HepG2 (cell line): ENCODE measurements around the gene PREX1. TPM values are rescaled to one million over a fixed set of nuclear protein-coding genes. Genes with fewer than 3 reads are reported as not detected.

Source experiments
- ATAC-seq: fragments of 200-7000 bp; cut with Tn5 transposase; 3 replicates; pipeline ENCODE4 v1.9.1; 2020; ENCODE audit warnings: mild to moderate bottlenecking, moderate library complexity
- BruUV-seq: library from RNA; stranded (reverse); fragments of 400-500 nt; replicated peaks from 2 replicates; lab custom pipeline; 2021; lab: Mats Ljungman, UMichigan
- CTCF ChIA-PET: fragments of 300-600 bp; formaldehyde crosslinking; extraction: SDS; loops from one replicate; lab custom pipeline; 2021; ENCODE audit warnings: low total read pairs, inconsistent platforms, low intra/inter-chr PET ratio; lab: Yijun Ruan, JAX
- POLR2A ChIA-PET: fragments of 350-600 bp; sonication (Branson Sonifier 250); formaldehyde crosslinking; loops from one replicate; lab custom pipeline; 2020; ENCODE audit warnings: antibody characterized with exemption, inconsistent platforms; lab: Yijun Ruan, JAX
- DNase-seq: peaks from one replicate; pipeline ENCODE4 v3.0.0-alpha.2; 2015; ENCODE audit warnings: low spot score
- FAIRE-seq: peaks from 3 replicates; lab custom pipeline; 2011; peaks lifted over from hg19 to GRCh38; lab: Jason Lieb, UNC
- H2AFZ ChIP-seq: one replicate; pipeline ENCODE4 v1.6.1; 2011; ENCODE audit warnings: low read length, inconsistent platforms
- H3K27ac ChIP-seq: fragments of 300-600 bp; 3 replicates; pipeline ENCODE4 v1.8.0; 2011; ENCODE audit warnings: mixed run types, mild to moderate bottlenecking, mixed read lengths, low read length, inconsistent platforms; ENCODE audit not compliant: insufficient read depth; ENCODE audit errors: extremely low read length
- H3K27me3 ChIP-seq, 2 experiments: fragments of 200-600 bp in 1 of 2; 2 replicates in 1 of 2; 3 replicates in 1 of 2; pipeline versions ENCODE4 v1.6.0 to v1.8.0; 2011; ENCODE audit warnings: low read length in 2 of 2, mild to moderate bottlenecking in 2 of 2, moderate library complexity in 2 of 2, inconsistent platforms in 1 of 2; ENCODE audit not compliant: insufficient read depth in 2 of 2, control insufficient read depth in 1 of 2
- H3K36me3 ChIP-seq, 2 experiments: fragments of 200-600 bp in 1 of 2; replicated peaks in 1 of 2; 2 replicates in 1 of 2; 3 replicates in 1 of 2; pipeline versions ENCODE4 v1.5.1 to v1.8.0; 2011; ENCODE audit warnings: low read length in 2 of 2, inconsistent platforms in 1 of 2; ENCODE audit not compliant: insufficient read depth in 2 of 2, control insufficient read depth in 1 of 2
- H3K4me1 ChIP-seq: 2 replicates; pipeline ENCODE4 v1.5.1; 2012; ENCODE audit warnings: low read length, inconsistent platforms; ENCODE audit not compliant: insufficient read depth
- H3K4me2 ChIP-seq: 2 replicates; pipeline ENCODE4 v1.6.0; 2011; ENCODE audit warnings: low read depth, low read length, inconsistent platforms
- H3K4me3 ChIP-seq, 3 experiments: fragments of 200-600 bp in 1 of 3; sonication (generic), shearing (Covaris generic) in 1 of 3; replicated peaks in 1 of 3; 2 replicates each; pipeline ENCODE4 v1.5.1; 2011 to 2016; ENCODE audit warnings: low read length in 3 of 3, inconsistent platforms in 2 of 3, low read depth in 2 of 3, mild to moderate bottlenecking in 2 of 3, control low read depth in 1 of 3, mixed read lengths in 1 of 3; ENCODE audit not compliant: insufficient read depth in 1 of 3
- H3K79me2 ChIP-seq: one replicate; pipeline ENCODE4 v1.6.1; 2011; ENCODE audit warnings: low read length, inconsistent platforms; ENCODE audit not compliant: insufficient read depth
- H3K9ac ChIP-seq: 2 replicates; pipeline ENCODE4 v1.6.0; 2011; ENCODE audit warnings: mild to moderate bottlenecking, low read depth, low read length, inconsistent platforms; ENCODE audit not compliant: insufficient read depth
- H3K9me3 ChIP-seq: 2 replicates; pipeline ENCODE4 v1.5.1; 2012; ENCODE audit warnings: mild to moderate bottlenecking, low read length
- H4K20me1 ChIP-seq: 2 replicates; pipeline ENCODE4 v1.6.0; 2011; ENCODE audit warnings: inconsistent platforms, mild to moderate bottlenecking, low read length, moderate library complexity; ENCODE audit not compliant: insufficient read depth
- CERS6 ChIP-seq: sonication (generic); formaldehyde crosslinking; IDR thresholded peaks from 2 replicates; pipeline ENCODE4 v1.5.0; 2020; ENCODE audit warnings: missing genetic modification reagents
- DRAP1 ChIP-seq: IDR thresholded peaks from 2 replicates; pipeline ENCODE4 v1.6.1; 2016; ENCODE audit warnings: missing genetic modification reagents, missing compliant biosample characterization
- HDAC2 ChIP-seq: sonication (generic); formaldehyde crosslinking; IDR thresholded peaks from 2 replicates; pipeline ENCODE4 v1.4.0; 2020; ENCODE audit warnings: missing genetic modification reagents
- HNRNPLL ChIP-seq: fragments of 200-400 bp; formaldehyde crosslinking; IDR thresholded peaks from 2 replicates; pipeline ENCODE4 v1.6.1; 2017; ENCODE audit warnings: mild to moderate bottlenecking, low read depth, low read length; ENCODE audit not compliant: poor library complexity, severe bottlenecking
- PHF5A ChIP-seq: IDR thresholded peaks from one replicate; pipeline ENCODE4 v1.6.1; 2018; ENCODE audit warnings: low read depth, missing genetic modification reagents; ENCODE audit not compliant: unreplicated experiment
- POGZ ChIP-seq: sonication (generic); formaldehyde crosslinking; IDR thresholded peaks from 2 replicates; pipeline ENCODE4 v1.4.0; 2020; ENCODE audit warnings: mild to moderate bottlenecking, missing genetic modification reagents
- RXRA ChIP-seq: sonication (generic); formaldehyde crosslinking; IDR thresholded peaks from 2 replicates; pipeline ENCODE4 v1.5.1; 2020; ENCODE audit warnings: missing genetic modification reagents
- RXRB ChIP-seq: IDR thresholded peaks from 2 replicates; pipeline ENCODE4 v1.6.1; 2016; ENCODE audit warnings: borderline replicate concordance, missing genetic modification reagents, missing compliant biosample characterization
- SRY ChIP-seq: sonication (generic); formaldehyde crosslinking; IDR thresholded peaks from 2 replicates; pipeline ENCODE4 v1.8.0; 2022; ENCODE audit warnings: mild to moderate bottlenecking, missing genetic modification reagents
- ZFP36 ChIP-seq: fragments of 150-350 bp; IDR thresholded peaks from 2 replicates; pipeline ENCODE4 v1.6.1; 2018; ENCODE audit warnings: borderline replicate concordance, low read length, low read depth; ENCODE audit not compliant: partially characterized antibody
- ZKSCAN1 ChIP-seq: fragments of 150-350 bp; IDR thresholded peaks from 2 replicates; pipeline ENCODE4 v1.6.1; 2014; ENCODE audit warnings: low read length
- WGBS: methylation state at CpG from one replicate; pipeline ENCODE4 v1.1.6; 2017; ENCODE audit warnings: low lambda C conversion rate; 5-methylcytosine and 5-hydroxymethylcytosine counted together
- in situ Hi-C: cut with HindIII; loops from 2 replicates; pipeline ENCODE4 v1.10.0; 2017; ENCODE audit warnings: low pct_unique_long_range_greater_than_20kb; ENCODE audit not compliant: extremely low pct_ligation_motif_present
- intact Hi-C: fragments of 100-400 bp; cut with micrococcal nuclease; formaldehyde crosslinking; loops from one replicate; pipeline ENCODE4 v1.10.0; 2022; ENCODE audit not compliant: unreplicated experiment
- polyA plus RNA-seq, 8 experiments: library from polyadenylated mRNA; depleted of rRNA in 3 of 8; stranded (reverse) in 7 of 8; unstranded in 1 of 8; fragments of >200 nt; fragmentation: Illumina TruSeq in 4 of 8; extraction: Trizol in 4 of 8; gene quantifications; 2 replicates each; pipeline versions ENCODE4 v1.2.1 to v1.2.3, GENCODE V29; 2011 to 2016; ENCODE audit warnings: low read depth in 4 of 8, missing spikeins in 1 of 8, mixed read lengths in 1 of 8; ENCODE audit not compliant: insufficient read depth in 1 of 8
- total RNA-seq, 5 experiments: library from RNA; depleted of rRNA; stranded (reverse); fragments of >200 nt; fragmentation: Illumina TruSeq; extraction: Trizol; gene quantifications; 2 replicates each; pipeline ENCODE4 v1.2.3, GENCODE V29; 2016; ENCODE audit warnings: low read depth in 1 of 5
- TF ChIP-seq, protein P1 (sequence below): sonication (generic); formaldehyde crosslinking; conservative IDR thresholded peaks from 2 replicates; pipeline ENCODE4 v1.4.0; 2020; ENCODE audit warnings: mild to moderate bottlenecking, missing genetic modification reagents, moderate library complexity
- TF ChIP-seq, protein P2 (sequence below): sonication (generic); formaldehyde crosslinking; IDR thresholded peaks from 2 replicates; pipeline ENCODE4 v1.4.0; 2020; ENCODE audit warnings: missing genetic modification reagents

PREX1 gene
- total and polyA plus RNA-seq, 2 of the 13 experiments (the other 11 are each of a cell fraction or from before 2014, with no cell fraction given) = 0.02 to 0.04 TPM

DNA sequence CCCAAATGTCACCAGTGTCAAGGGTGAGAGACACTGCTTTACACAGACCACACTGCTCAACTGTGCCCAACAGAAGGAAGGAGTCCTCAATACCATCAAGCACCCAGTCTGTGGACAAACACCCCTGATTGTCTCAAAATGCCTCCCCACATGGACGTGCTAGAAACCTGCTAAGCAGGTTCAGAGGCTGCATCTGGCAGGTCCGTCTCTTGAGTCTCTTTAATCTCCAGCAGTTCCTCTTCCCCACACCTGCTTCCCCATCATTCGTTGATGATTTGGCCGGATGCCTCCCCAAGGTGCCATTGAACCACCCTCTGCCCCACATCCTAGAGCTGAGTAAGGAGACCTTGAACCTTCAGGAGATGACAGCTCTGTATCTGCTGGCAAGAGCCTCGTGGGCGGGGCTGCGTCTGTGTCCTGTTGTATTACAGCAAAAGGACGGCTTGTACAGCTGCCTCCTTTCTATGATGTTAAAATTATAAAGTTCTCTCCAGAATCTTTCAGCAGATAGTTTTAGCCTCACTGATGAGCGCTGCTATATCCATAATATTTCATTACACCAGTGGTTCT lies 179.2 kb downstream of the PREX1 start:
- in situ Hi-C loops (no loop called here), intact Hi-C loops (no loop called here)
- H3K36me3 ChIP-seq = no peaks in the 10 kb centered on the region
- ATAC-seq = no peak
- no peaks in the 10 kb centered on the region for H4K20me1 ChIP-seq
- H3K9ac ChIP-seq = no peak overlapping the region
- no peaks in the 10 kb centered on the region for H3K79me2 ChIP-seq
- no TSS peak for BruUV-seq
- H2AFZ ChIP-seq = no peak overlapping the region
- no peak for FAIRE-seq
- no peak overlapping the region for H3K4me2 ChIP-seq
- ChIA-PET CTCF (no interaction called here), POLR2A (no interaction called here)
- H3K9me3 ChIP-seq = no peaks in the 10 kb centered on the region
- no peak overlapping the region for H3K4me3 ChIP-seq
- DNase-seq = no peak
- H3K27me3 ChIP-seq = peaks cover 7 to 45% of the 10 kb centered on the region in 2 experiments; a peak in 4 of 5 replicates
- TF ChIP-seq ZFP36 (no peak), ZKSCAN1 (no peak), CERS6 (no peak), POGZ (CRISPR knock-in tag) (no peak), HDAC2 (CRISPR knock-in tag) (no peak), RXRA (CRISPR knock-in tag) (no peak), PHF5A (CRISPR knock-in tag) (no peak), DRAP1 (no peak), RXRB (CRISPR knock-in tag) (no peak), SRY (CRISPR knock-in tag) (no peak), HNRNPLL (no peak)
- TF ChIP-seq, protein P1, sequence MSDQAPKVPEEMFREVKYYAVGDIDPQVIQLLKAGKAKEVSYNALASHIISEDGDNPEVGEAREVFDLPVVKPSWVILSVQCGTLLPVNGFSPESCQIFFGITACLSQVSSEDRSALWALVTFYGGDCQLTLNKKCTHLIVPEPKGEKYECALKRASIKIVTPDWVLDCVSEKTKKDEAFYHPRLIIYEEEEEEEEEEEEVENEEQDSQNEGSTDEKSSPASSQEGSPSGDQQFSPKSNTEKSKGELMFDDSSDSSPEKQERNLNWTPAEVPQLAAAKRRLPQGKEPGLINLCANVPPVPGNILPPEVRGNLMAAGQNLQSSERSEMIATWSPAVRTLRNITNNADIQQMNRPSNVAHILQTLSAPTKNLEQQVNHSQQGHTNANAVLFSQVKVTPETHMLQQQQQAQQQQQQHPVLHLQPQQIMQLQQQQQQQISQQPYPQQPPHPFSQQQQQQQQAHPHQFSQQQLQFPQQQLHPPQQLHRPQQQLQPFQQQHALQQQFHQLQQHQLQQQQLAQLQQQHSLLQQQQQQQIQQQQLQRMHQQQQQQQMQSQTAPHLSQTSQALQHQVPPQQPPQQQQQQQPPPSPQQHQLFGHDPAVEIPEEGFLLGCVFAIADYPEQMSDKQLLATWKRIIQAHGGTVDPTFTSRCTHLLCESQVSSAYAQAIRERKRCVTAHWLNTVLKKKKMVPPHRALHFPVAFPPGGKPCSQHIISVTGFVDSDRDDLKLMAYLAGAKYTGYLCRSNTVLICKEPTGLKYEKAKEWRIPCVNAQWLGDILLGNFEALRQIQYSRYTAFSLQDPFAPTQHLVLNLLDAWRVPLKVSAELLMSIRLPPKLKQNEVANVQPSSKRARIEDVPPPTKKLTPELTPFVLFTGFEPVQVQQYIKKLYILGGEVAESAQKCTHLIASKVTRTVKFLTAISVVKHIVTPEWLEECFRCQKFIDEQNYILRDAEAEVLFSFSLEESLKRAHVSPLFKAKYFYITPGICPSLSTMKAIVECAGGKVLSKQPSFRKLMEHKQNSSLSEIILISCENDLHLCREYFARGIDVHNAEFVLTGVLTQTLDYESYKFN = no peak
- TF ChIP-seq, protein P2, sequence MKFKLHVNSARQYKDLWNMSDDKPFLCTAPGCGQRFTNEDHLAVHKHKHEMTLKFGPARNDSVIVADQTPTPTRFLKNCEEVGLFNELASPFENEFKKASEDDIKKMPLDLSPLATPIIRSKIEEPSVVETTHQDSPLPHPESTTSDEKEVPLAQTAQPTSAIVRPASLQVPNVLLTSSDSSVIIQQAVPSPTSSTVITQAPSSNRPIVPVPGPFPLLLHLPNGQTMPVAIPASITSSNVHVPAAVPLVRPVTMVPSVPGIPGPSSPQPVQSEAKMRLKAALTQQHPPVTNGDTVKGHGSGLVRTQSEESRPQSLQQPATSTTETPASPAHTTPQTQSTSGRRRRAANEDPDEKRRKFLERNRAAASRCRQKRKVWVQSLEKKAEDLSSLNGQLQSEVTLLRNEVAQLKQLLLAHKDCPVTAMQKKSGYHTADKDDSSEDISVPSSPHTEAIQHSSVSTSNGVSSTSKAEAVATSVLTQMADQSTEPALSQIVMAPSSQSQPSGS (CRISPR knock-in tag) = no peak
- TF ChIP-seq, all 625 proteins: peak for 0
- WGBS = 5% methylated on average over 9 of the region's 9 CpGs
- H3K27ac ChIP-seq = no peak overlapping the region
- H3K4me1 ChIP-seq = no peaks in the 10 kb centered on the region
